Central memory CD8-positive, alpha-beta T cell (primary cell): ENCODE results near the gene PRSS56.

Experiments used
- ATAC-seq: fragments of 150-1000 bp; cut with Tn5 transposase; replicated peaks from 2 replicates; pipeline ENCODE4 v1.10.0; 2022; ENCODE audit warnings: mild to moderate bottlenecking, moderate FRiP score, moderate number of reproducible peaks; ENCODE audit not compliant: poor library complexity, severe bottlenecking; ENCODE audit errors: extremely low read depth
- DNase-seq, 2 donors: peaks; one replicate each; pipeline ENCODE4 v3.0.0; 2021; ENCODE audit warnings: low spot score in 2 of 2
- H3K27ac Mint-ChIP-seq: one replicate; pipeline ENCODE4 v1.8.0; 2022; ENCODE audit warnings: low read depth, mild to moderate bottlenecking, moderate library complexity, mixed read lengths
- H3K27me3 Mint-ChIP-seq: one replicate; pipeline ENCODE4 v1.8.0; 2022; ENCODE audit warnings: mixed read lengths
- H3K36me3 Mint-ChIP-seq: one replicate; pipeline ENCODE4 v1.8.0; 2022; ENCODE audit warnings: mild to moderate bottlenecking, moderate library complexity, mixed read lengths; ENCODE audit not compliant: insufficient read depth
- H3K4me1 Mint-ChIP-seq: one replicate; pipeline ENCODE4 v1.8.0; 2022; ENCODE audit warnings: mixed read lengths
- H3K4me3 Mint-ChIP-seq: one replicate; pipeline ENCODE4 v1.8.0; 2022; ENCODE audit warnings: mild to moderate bottlenecking, moderate library complexity, mixed read lengths
- H3K9me3 Mint-ChIP-seq: one replicate; pipeline ENCODE4 v1.8.0; 2022; ENCODE audit warnings: mixed read lengths

PRSS56 gene

DNA sequence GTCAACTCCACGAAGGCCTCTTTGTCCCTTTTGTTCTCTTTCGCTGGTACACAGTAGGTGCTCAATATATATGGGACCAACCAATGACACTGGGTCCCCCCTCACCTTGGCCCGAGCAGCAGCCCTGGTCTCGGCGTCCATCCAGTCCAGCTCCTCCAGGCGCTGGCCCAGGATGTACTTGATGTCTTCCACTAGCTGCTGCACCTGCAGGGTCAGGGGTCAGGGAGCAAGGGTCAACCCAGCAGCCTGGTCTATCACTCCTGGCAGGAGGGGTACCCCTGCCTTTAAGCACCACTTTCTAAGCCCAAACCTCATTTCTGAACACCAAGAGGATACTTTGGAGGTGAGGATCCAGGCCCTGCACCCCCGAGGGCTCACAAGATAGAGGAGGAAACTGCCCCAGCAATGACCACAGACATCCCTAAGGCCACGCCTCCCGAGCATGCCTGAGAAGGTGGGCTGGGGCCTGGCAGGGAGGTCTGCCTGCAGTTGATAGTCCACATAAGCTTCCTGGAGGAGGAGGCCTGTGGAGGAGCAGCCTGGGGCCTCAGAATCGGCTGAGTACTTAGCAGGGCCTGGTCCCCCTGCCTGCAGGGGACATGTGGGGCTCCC, 36.8 kb upstream of the PRSS56 start:
- H3K9me3 Mint-ChIP-seq = no peaks in the 10 kb centered on the region
- H3K27me3 Mint-ChIP-seq = peaks cover 45% of the 10 kb centered on the region
- H3K4me3 Mint-ChIP-seq = no peak overlapping the region
- DNase-seq = no peak
- H3K27ac Mint-ChIP-seq = no peak overlapping the region
- no peaks in the 10 kb centered on the region for H3K4me1 Mint-ChIP-seq
- no peaks in the 10 kb centered on the region for H3K36me3 Mint-ChIP-seq
- no peak for ATAC-seq

DNA sequence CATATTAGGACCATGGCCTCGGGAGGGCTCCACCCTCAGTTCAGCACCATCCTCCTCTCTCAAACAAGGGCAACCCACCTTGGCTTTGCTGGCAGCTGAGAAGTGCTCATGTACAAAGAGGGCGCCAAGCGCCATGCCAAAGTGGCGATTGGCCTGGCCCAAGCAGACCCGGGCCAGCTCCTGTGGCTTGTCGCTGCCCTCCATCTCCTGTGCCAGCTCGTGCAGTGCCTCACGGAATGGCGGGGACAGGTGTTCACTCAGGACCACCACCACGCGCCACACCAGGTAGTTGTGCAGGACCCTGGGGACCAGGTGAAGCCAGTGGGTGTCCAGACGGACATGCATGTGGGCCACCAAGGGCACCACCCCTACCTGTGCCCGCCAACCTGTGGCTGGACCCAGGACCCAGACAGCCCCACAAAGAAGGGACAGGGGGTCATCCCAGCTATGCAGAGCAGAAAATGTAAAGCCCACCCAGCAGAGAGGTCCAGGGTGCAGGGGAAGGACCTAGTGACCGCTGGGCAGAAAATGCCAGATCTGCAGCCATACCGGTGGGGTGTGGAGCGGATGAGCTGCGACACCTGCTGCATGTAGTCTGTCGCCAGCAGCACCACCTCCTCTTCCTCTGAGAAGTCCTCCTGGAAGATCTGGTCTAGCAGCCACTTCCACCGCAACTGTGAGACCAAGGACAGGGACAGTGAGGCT, 36.1 kb upstream of the PRSS56 start:
- Mint-ChIP-seq H3K27me3 (peaks cover 51% of the 10 kb centered on the region), H3K4me1 (no peaks in the 10 kb centered on the region), H3K4me3 (no peak overlapping the region), H3K27ac (no peak overlapping the region), H3K9me3 (no peaks in the 10 kb centered on the region), H3K36me3 (peaks cover 2% of the 10 kb centered on the region)
- no peak for DNase-seq
- no peak for ATAC-seq

DNA sequence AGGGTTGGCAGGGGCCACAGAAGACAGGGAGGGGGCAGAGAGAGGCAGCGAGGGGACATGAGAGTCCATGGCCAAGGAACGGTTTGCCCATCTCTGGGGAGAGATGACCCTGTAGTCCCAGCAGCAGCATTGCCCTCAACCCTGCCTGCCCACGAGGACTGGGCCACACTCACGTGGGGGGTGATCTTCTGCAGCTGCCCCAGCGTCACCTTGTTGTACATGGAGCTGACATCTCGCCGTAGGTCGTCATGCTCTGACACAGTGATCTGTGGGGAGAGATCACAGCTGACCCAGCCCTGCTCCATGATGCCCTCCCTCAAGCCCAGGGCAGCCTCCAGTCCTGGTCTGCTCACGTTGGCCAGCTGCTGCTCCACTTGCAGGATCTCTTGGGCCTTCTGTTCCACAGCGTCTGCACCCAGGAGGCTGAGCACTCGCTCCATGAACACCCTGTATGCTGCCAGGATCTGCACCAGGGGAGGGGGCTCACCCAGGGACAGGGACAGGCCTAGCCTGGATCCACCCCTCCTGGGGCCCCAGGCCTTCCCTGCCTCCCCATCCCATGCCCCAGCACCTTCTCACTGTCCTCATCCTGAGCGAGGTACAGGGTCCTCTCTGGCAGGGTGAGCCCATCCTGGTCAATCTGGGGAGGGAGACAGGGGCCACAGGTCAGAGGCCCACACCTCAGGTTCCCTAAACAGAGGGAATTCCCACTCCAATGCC, 35.4 kb upstream of the PRSS56 start:
- no peak for DNase-seq
- Mint-ChIP-seq H3K27me3 (peaks cover 58% of the 10 kb centered on the region), H3K4me1 (no peaks in the 10 kb centered on the region), H3K27ac (no peak overlapping the region), H3K36me3 (peaks cover 2% of the 10 kb centered on the region), H3K4me3 (peak overlapping the region; percentile 19), H3K9me3 (no peaks in the 10 kb centered on the region)
- ATAC-seq = no peak

DNA sequence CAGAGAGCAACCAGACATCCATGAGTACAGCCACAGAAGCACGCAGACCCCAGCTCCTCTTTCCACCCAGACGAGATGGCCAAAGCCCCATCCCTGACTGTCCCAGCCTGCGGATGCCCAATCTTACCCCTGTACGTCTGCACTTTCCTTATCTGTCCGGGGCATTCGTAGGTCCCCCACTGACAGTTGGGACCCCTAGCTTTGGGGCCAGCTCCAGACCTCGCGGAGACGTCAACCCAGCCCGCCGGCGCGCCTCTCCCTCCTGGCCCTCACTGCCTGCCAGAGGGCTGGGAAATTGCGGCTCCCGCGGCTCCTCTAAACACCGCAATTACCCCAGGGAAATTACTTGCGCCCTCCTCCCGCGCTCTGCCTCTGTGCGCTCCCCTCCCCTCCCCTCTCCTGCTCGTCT, 34.8 kb upstream of the PRSS56 start:
- H3K36me3 Mint-ChIP-seq = peaks cover 2% of the 10 kb centered on the region
- DNase-seq = no peak
- H3K4me3 Mint-ChIP-seq = peak overlapping the region; percentile 19
- H3K27ac Mint-ChIP-seq = no peak overlapping the region
- ATAC-seq = no peak
- H3K4me1 Mint-ChIP-seq = no peaks in the 10 kb centered on the region
- no peaks in the 10 kb centered on the region for H3K9me3 Mint-ChIP-seq
- H3K27me3 Mint-ChIP-seq = peaks cover 64% of the 10 kb centered on the region

DNA sequence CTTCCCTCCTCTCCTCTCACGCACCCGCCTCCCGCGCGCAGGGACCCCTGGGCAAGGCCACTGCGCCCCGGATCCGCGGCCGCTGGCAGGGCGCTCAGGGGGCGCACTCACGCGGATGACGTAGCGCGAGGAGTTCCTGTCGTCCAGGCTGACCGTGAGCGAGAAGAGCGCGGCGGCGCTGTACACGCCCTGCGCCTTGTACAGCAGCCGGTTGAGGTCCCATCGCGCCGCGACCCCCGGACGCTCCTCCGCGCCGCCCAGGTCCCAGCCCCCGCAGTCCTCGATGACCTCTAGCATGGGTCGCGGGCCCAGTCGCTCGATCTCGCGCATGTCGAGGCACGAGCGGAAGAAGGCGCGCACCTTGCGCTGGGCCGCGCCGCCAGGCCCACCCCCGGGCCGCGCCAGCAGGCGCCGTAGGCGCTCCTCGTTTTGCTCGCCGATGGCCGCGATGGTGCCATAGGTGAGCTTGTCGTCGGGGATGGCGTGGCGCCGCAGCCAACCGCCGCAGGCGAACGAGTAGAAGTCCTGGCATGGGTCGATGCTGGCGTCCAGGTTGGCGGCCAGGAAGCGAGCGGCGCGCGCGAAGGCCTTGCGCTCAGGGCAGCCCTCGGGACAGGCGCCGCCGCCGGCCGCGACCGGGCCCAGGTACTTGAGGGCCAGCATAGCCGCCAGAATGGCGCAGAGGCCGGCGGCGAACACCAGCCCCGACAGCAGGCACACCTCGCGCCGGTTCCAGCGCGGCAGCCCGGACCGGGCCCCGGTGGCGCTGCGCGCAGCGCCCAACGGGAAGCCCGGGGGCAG, 34.2 kb upstream of the PRSS56 start:
- H3K4me3 Mint-ChIP-seq = no peak overlapping the region
- DNase-seq (no peak), ATAC-seq (no peak)
- H3K9me3 Mint-ChIP-seq = no peaks in the 10 kb centered on the region
- H3K4me1 Mint-ChIP-seq = no peaks in the 10 kb centered on the region
- peaks cover 67% of the 10 kb centered on the region for H3K27me3 Mint-ChIP-seq
- peaks cover 2% of the 10 kb centered on the region for H3K36me3 Mint-ChIP-seq
- no peak overlapping the region for H3K27ac Mint-ChIP-seq

DNA sequence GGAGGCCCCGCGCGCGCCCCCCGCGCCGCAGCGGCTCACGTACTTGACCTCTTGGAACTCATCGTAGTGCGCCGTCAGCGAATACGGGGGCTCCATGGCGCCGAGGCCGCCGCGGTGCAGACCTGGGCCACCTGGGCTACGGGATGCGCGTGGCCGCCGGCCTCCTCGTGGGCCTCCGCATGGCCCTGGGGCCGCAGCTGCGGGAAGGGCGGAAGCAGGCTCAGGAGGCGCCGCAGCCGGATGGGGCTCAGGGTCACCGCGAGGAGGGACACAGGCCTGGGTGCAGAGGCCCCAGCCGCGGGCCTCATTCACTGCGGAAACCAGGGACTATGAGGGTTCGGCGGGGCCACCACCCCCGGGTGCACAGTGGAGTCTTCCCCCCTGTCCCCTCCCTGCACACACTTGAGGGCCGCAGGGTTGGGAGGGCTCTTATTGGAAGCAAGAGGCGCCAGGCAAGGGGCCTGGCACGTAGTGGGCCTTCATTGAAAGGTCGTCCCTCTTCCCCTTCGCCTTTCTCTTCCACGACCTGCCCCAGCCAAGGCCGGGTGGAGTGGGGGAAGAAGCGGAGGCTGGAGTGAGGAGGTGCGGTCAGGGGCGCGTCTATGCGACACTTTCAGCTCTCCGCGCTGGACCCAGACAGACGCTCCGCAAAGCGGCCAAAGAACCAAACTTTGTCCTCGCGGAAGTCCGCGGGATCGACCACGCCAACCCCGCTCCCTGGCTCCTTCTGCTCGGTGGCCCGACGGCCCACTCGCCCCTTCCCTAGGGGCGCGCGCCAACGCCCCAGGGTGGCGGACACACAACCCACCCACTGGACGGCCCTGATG, 33.4 kb upstream of the PRSS56 start:
- Mint-ChIP-seq H3K4me1 (no peaks in the 10 kb centered on the region), H3K36me3 (peaks cover 2% of the 10 kb centered on the region), H3K27ac (no peak overlapping the region), H3K4me3 (no peak overlapping the region), H3K27me3 (peaks cover 67% of the 10 kb centered on the region), H3K9me3 (no peaks in the 10 kb centered on the region)
- DNase-seq = no peak
- ATAC-seq = no peak

DNA sequence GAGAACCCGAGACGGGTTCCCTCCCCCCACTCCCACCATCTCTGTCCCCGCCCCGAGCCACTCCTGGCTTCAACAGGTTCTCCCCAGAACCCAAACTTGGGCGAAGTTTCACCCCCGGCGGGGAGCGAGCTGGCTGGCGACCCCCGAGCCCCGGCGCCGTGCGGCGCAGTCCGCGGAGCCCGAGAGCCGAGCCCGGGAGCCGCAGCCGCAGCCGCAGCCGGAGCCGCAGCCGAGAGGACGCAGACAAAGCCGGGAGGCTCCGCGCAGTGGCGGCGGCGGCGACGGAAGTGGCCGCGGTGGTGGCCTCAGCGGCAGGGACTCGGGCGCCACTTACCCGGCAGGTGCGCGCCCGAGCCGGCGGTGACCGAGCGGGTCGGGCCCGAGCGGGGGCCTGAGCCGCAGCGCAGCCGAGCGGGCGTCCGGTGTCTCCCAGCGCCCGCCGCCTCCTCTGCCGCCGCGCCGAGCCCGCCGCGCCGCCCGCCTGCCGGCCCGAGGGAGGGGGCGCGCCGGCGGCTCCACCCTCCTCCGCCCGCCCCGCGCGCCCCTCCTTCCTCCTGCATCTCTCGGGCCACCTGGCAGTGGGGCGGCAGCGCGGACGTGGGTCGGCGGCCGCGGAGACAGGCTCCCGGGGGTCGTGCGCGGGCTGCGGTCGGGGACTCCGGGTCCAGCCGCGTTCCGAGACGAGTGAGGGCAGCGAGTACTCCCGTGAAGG, 32.6 kb upstream of the PRSS56 start, which contains the start of gene ECEL1:
Gene ECEL1, minus strand, starts transcription at position 450 of the 712 bp plus-strand sequence. CDS start 1,181 bp downstream, outside the sequence.
- no peaks in the 10 kb centered on the region for H3K9me3 Mint-ChIP-seq
- H3K4me1 Mint-ChIP-seq = no peaks in the 10 kb centered on the region
- no peak within 1 kb of the TSS for H3K27ac Mint-ChIP-seq
- H3K27me3 Mint-ChIP-seq = peaks cover 67% of the 10 kb centered on the region
- ATAC-seq = no peak
- H3K36me3 Mint-ChIP-seq = peaks cover 2% of the 10 kb centered on the region
- H3K4me3 Mint-ChIP-seq = peak within 1 kb of the TSS; percentile 71
- DNase-seq = no peak

DNA sequence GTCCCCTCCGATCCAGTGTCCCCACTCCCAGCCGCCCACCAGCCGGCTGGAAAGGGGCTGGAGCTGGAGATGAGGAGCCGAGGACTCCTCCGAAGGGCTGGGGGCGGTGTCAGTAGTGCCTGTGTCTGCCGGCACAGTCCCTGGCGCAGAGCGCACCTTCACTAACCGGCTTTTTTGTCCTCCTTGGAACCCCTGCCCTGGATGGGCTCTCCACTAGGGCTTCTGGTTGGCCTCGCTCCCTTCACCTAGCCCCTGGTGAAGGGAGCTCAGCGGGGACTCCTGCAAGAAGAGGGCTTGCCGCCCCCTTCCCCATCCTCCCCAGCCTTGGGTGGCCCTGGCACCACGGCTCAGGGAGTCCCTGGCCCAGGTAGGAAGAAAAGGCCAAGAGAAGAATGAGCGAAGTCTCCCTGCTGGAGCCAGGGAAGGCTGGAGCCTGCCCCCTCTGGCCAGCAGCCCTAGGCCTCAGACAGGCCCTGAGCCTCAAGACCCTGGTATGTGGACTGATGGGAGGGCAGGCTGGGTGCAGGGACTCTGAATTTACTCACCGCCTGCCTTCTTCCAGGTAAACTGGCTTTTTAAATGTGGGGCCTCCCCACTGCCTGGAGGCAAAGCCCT, 32.0 kb upstream of the PRSS56 start:
- peaks cover 68% of the 10 kb centered on the region for H3K27me3 Mint-ChIP-seq
- H3K36me3 Mint-ChIP-seq = peaks cover 4% of the 10 kb centered on the region
- H3K4me3 Mint-ChIP-seq = peak overlapping the region; percentile 71
- no peak overlapping the region for H3K27ac Mint-ChIP-seq
- DNase-seq = no peak
- H3K4me1 Mint-ChIP-seq = no peaks in the 10 kb centered on the region
- ATAC-seq = no peak
- H3K9me3 Mint-ChIP-seq = no peaks in the 10 kb centered on the region

DNA sequence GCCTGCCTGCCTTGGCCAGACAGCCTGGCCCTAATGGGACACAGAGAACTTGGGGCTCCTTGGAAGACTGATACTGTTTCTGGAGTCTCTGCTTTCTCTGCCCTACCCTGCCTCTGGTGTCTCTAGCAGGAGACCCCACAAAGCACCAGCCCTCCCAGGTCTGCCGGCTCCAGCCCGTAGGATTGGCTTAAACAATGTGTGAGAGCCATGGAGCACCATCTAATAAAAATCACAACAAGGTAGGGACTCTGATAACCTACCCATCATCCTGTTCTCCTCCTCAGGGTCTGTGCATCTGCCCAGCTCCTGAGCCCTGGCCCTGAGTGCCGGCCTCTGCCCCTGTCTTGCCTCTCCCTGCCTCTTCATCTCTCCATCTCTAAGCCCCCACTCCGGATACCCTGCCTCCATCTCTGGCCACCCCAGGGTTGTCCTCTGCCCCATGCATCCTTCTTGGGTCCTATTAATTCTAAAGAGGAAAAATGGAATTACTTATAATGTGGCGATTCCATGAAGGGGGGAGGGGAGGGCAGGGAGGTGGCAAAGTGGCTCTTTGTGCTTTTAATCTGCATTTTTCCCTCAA, 31.4 kb upstream of the PRSS56 start:
- DNase-seq (no peak), ATAC-seq (no peak)
- Mint-ChIP-seq H3K36me3 (peaks cover 4% of the 10 kb centered on the region), H3K4me1 (no peaks in the 10 kb centered on the region), H3K27me3 (peaks cover 72% of the 10 kb centered on the region), H3K9me3 (no peaks in the 10 kb centered on the region), H3K4me3 (peak overlapping the region; percentile 71), H3K27ac (no peak overlapping the region)

DNA sequence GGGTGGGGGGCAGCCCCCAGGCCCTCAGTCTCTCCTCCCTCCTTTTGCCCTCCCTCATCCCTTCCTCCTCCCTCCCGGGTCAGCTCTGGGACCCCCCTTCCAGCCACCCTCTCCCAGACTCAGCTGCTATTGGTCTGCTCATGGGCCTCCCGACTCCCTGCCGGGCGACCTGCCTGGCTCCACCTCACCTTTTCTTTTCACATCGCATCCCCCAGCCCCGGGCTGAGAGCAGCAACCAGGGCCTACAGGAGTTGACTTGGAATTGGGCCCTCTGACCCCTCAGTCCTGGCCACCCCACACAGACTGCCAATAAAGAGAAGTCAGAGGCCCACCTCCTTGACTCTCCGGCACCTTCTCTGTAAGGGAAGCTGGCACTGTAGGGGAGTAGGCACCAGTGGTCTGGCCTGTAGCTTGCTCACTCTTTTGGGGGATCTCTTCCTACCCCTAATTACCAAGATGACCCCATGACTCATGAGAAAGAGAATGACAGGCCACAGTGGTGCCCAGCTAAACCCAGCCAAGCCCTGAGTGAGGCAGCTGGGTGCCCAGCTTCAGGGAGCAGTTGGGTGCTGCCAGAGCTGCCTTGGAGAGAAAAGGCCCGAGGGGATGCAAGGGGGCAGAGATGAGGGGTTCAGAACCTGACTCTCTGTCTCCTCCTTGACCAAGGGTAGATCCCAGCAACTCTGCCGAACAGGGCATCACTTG, 30.5 kb upstream of the PRSS56 start:
- no peaks in the 10 kb centered on the region for H3K4me1 Mint-ChIP-seq
- peaks cover 65% of the 10 kb centered on the region for H3K27me3 Mint-ChIP-seq
- peaks cover 4% of the 10 kb centered on the region for H3K36me3 Mint-ChIP-seq
- no peak overlapping the region for H3K4me3 Mint-ChIP-seq
- ATAC-seq = no peak
- H3K9me3 Mint-ChIP-seq = no peaks in the 10 kb centered on the region
- no peak overlapping the region for H3K27ac Mint-ChIP-seq
- no peak for DNase-seq
